Fibroblast of upper back skin (primary cell): Measurements from ENCODE around the gene NCOA4.
"Not testable (repeated sequence)": the region's sequence is repeated elsewhere in the genome, so short reads cannot be mapped to it uniquely, and the experiment has no call there.

Source experiments
- DNase-seq: peaks from one replicate; pipeline ENCODE4 v3.0.0-alpha.2; 2013

Gene NCOA4

GRCh38 chr10:46030091-46030937 is at the start of gene NCOA4:
NCOA4 (minus strand) TSS chr10:46030623; CDS start chr10:46016680, 13,943 bp downstream.
- DNase-seq, result peak; percentile 99

GRCh38 chr10:46079831-46080585 is 49.6 kb upstream of the NCOA4 start:
- no peak for DNase-seq

- DNase-seq, result no peak
These were observed 47.4 kb upstream of the NCOA4 start for GRCh38 chr10:46077731-46078413.

GRCh38 chr10:46077141-46077554 is 46.7 kb upstream of the NCOA4 start:
- DNase-seq, result no peak

- DNase-seq, result no peak
These were observed 45.4 kb upstream of the NCOA4 start for GRCh38 chr10:46075869-46076268.

GRCh38 chr10:46074196-46074946 is 43.9 kb upstream of the NCOA4 start:
- DNase-seq, result no peak

- DNase-seq, result no peak
These were observed 43.1 kb upstream of the NCOA4 start for GRCh38 chr10:46073564-46073963.

GRCh38 chr10:46070749-46071148 is 40.3 kb upstream of the NCOA4 start:
- no peak for DNase-seq

- no peak for DNase-seq
These were observed 39.5 kb upstream of the NCOA4 start for GRCh38 chr10:46069771-46070463.

GRCh38 chr10:46068905-46069304 is 38.5 kb upstream of the NCOA4 start:
- no peak for DNase-seq

GRCh38 chr10:46068117-46068516 is 37.7 kb upstream of the NCOA4 start:
- DNase-seq, result no peak

GRCh38 chr10:46064269-46064817 is 33.9 kb upstream of the NCOA4 start:
- no peak for DNase-seq

- DNase-seq, result no peak
These were observed 32.5 kb upstream of the NCOA4 start for GRCh38 chr10:46062723-46063428.

- DNase-seq, result no peak
These were observed 30.3 kb upstream of the NCOA4 start for GRCh38 chr10:46060706-46061105.

GRCh38 chr10:46057927-46058326 is 27.5 kb upstream of the NCOA4 start:
- not testable (repeated sequence) for DNase-seq

- no peak for DNase-seq
These were observed 26.6 kb upstream of the NCOA4 start for GRCh38 chr10:46057038-46057437.

GRCh38 chr10:46055771-46056170 is 25.3 kb upstream of the NCOA4 start:
- DNase-seq, result no peak

- no peak for DNase-seq
These were observed 23.4 kb upstream of the NCOA4 start for GRCh38 chr10:46053534-46054434.

- DNase-seq, result no peak
These were observed 22.5 kb upstream of the NCOA4 start for GRCh38 chr10:46052791-46053375.
